Neural progenitor cell (in vitro differentiated cells): ENCODE data around the gene SCNN1B. TPM values are rescaled to one million over a fixed set of nuclear protein-coding genes. Genes with fewer than 3 reads are reported as not detected.
A peak's percentile ranks its signal among the peaks of the same experiment; 100 is the strongest.

Experiments used
- DNase-seq: peaks from one replicate; pipeline ENCODE4 v3.0.0-alpha.2; 2016; ENCODE audit warnings: low spot score
- H2AFZ ChIP-seq: fragments of 200-600 bp; sonication (generic); replicated peaks from 2 replicates; pipeline ENCODE4 v1.6.1; 2016; ENCODE audit warnings: antibody characterized with exemption
- H3F3A ChIP-seq: fragments of 200-600 bp; sonication (generic); 2 replicates; pipeline ENCODE4 v1.6.1; 2016; ENCODE audit warnings: antibody characterized with exemption, low read depth
- H3K27ac ChIP-seq: fragments of 200-600 bp; sonication (generic); 2 replicates; pipeline ENCODE4 v1.5.1; 2016; ENCODE audit warnings: mild to moderate bottlenecking
- H3K27me3 ChIP-seq: fragments of 200-600 bp; sonication (generic); 2 replicates; pipeline ENCODE4 v1.6.1; 2016; ENCODE audit warnings: mild to moderate bottlenecking, moderate library complexity
- H3K36me3 ChIP-seq: fragments of 200-600 bp; sonication (generic); 2 replicates; pipeline ENCODE4 v1.5.1; 2016
- H3K4me1 ChIP-seq: fragments of 200-600 bp; sonication (generic); 2 replicates; pipeline ENCODE4 v1.6.1; 2016; ENCODE audit warnings: mixed run types
- H3K4me2 ChIP-seq: fragments of 200-600 bp; sonication (generic); 2 replicates; pipeline ENCODE4 v1.6.1; 2016
- H3K4me3 ChIP-seq: fragments of 200-600 bp; sonication (generic); 2 replicates; pipeline ENCODE4 v1.5.1; 2016
- H3K79me2 ChIP-seq: fragments of 200-600 bp; sonication (generic); 2 replicates; pipeline ENCODE4 v1.6.1; 2016; ENCODE audit warnings: low read depth
- H3K9ac ChIP-seq: fragments of 200-600 bp; sonication (generic); 2 replicates; pipeline ENCODE4 v1.6.1; 2016
- H3K9me3 ChIP-seq: fragments of 200-600 bp; sonication (generic); 2 replicates; pipeline ENCODE4 v1.5.1; 2016; ENCODE audit warnings: low read depth
- H4K20me1 ChIP-seq: fragments of 200-600 bp; sonication (generic); 2 replicates; pipeline ENCODE4 v1.6.1; 2016; ENCODE audit warnings: low read depth
- H3K27ac Mint-ChIP-seq: 3 replicates; pipeline ENCODE4 v1.8.0; 2021; ENCODE audit warnings: mixed read lengths
- H3K27me3 Mint-ChIP-seq: 2 replicates; pipeline ENCODE4 v1.8.0; 2022; ENCODE audit warnings: low read depth, mild to moderate bottlenecking, inconsistent platforms, moderate library complexity, mixed read lengths; ENCODE audit not compliant: insufficient read depth
- H3K36me3 Mint-ChIP-seq: 3 replicates; pipeline ENCODE4 v1.8.0; 2021; ENCODE audit warnings: mixed read lengths
- H3K4me1 Mint-ChIP-seq: 3 replicates; pipeline ENCODE4 v1.8.0; 2021; ENCODE audit warnings: mixed read lengths
- H3K4me3 Mint-ChIP-seq: 3 replicates; pipeline ENCODE4 v1.8.0; 2021; ENCODE audit warnings: mild to moderate bottlenecking, moderate library complexity, mixed read lengths
- H3K9me3 Mint-ChIP-seq: 3 replicates; pipeline ENCODE4 v1.8.0; 2020; ENCODE audit warnings: mixed read lengths
- EZH2 ChIP-seq: fragments of 200-600 bp; sonication (generic); IDR thresholded peaks from 2 replicates; pipeline ENCODE4 v1.6.1; 2017; ENCODE audit warnings: antibody characterized with exemption, mild to moderate bottlenecking, moderate library complexity
- EZH2phosphoT487 ChIP-seq: fragments of 200-600 bp; sonication (generic); IDR thresholded peaks from 2 replicates; pipeline ENCODE4 v1.6.1; 2017; ENCODE audit warnings: antibody characterized with exemption
- total RNA-seq: library from RNA; depleted of rRNA; stranded (reverse); fragments of >200 nt; gene quantifications from 2 replicates; pipeline ENCODE4 v1.2.3, GENCODE V29; 2015; ENCODE audit warnings: low replicate concordance
- TF ChIP-seq, protein P1 (sequence below): fragments of 200-600 bp; sonication (generic); IDR thresholded peaks from 2 replicates; pipeline ENCODE4 v1.5.1; 2017; ENCODE audit warnings: antibody characterized with exemption, mild to moderate bottlenecking

The SCNN1B gene
- total RNA-seq, 1 donor from 2014 or later: not detected

DNA sequence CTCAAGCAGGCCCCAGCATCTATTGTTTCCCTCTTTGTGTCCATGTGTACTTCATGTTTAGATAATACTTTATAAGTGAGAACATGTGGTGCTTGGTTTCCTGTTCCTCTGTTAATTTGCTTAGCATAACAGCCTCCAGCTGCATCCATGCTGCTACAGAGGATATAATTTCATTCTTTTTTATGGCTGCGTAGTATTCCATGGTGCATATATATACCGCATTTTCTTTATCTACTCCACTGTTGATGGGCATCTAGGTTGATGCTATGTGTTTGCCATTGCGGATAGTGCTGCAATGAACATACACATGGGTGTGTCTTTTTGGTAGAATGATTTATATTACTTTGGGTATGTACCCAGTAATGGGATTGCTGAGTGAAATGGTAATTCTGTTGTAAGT lies 31.4 kb upstream of the SCNN1B start:
- no peaks in the 10 kb centered on the region for H3F3A ChIP-seq
- Mint-ChIP-seq H3K27me3 (peaks cover 2% of the 10 kb centered on the region), H3K4me3 (no peak overlapping the region), H3K9me3 (no peaks in the 10 kb centered on the region), H3K36me3 (no peaks in the 10 kb centered on the region), H3K27ac (no peak overlapping the region), H3K4me1 (no peaks in the 10 kb centered on the region)
- no peaks in the 10 kb centered on the region for H4K20me1 ChIP-seq
- no peaks in the 10 kb centered on the region for H3K9me3 ChIP-seq
- H3K4me2 ChIP-seq: no peak overlapping the region
- H3K9ac ChIP-seq: no peak overlapping the region
- H2AFZ ChIP-seq: no peak overlapping the region
- no peaks in the 10 kb centered on the region for H3K36me3 ChIP-seq
- no peak for DNase-seq
- no peak overlapping the region for H3K4me3 ChIP-seq
- TF ChIP-seq, protein P1, sequence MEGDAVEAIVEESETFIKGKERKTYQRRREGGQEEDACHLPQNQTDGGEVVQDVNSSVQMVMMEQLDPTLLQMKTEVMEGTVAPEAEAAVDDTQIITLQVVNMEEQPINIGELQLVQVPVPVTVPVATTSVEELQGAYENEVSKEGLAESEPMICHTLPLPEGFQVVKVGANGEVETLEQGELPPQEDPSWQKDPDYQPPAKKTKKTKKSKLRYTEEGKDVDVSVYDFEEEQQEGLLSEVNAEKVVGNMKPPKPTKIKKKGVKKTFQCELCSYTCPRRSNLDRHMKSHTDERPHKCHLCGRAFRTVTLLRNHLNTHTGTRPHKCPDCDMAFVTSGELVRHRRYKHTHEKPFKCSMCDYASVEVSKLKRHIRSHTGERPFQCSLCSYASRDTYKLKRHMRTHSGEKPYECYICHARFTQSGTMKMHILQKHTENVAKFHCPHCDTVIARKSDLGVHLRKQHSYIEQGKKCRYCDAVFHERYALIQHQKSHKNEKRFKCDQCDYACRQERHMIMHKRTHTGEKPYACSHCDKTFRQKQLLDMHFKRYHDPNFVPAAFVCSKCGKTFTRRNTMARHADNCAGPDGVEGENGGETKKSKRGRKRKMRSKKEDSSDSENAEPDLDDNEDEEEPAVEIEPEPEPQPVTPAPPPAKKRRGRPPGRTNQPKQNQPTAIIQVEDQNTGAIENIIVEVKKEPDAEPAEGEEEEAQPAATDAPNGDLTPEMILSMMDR: no peak
- no peak for TF ChIP-seq EZH2phosphoT487
- TF ChIP-seq EZH2: no peak
- no peaks in the 10 kb centered on the region for H3K79me2 ChIP-seq
- no peaks in the 10 kb centered on the region for H3K4me1 ChIP-seq
- H3K27me3 ChIP-seq: no peaks in the 10 kb centered on the region
- no peak overlapping the region for H3K27ac ChIP-seq

DNA sequence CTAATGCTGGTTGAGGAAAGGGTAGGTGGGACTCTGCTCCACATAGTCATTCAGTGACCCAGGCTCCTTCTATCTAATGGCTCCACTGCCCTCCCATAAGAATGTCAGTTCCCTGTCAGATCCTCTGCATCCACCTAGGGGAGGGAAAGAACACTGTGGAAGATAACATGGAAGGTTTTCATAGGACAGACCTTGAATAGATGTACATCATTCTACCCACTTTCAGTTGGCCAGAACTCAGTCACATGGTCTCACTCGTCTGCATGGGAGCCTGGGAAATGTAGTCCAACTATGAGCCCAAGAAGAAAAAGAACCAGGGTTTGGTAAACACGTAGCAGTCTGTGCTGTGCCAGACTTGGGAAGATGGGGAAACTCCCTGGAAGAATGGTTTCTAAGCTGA lies 27.1 kb upstream of the SCNN1B start:
- Histone ChIP-seq H3K4me3 (no peak overlapping the region), H4K20me1 (no peaks in the 10 kb centered on the region), H3K36me3 (no peaks in the 10 kb centered on the region), H3K4me1 (peaks cover 9% of the 10 kb centered on the region), H3K4me2 (no peak overlapping the region), H3K9ac (no peak overlapping the region), H3F3A (peaks cover 8% of the 10 kb centered on the region), H3K9me3 (no peaks in the 10 kb centered on the region), H3K27ac (no peak overlapping the region), H2AFZ (no peak overlapping the region), H3K27me3 (no peaks in the 10 kb centered on the region), H3K79me2 (no peaks in the 10 kb centered on the region)
- Mint-ChIP-seq H3K9me3 (no peaks in the 10 kb centered on the region), H3K4me3 (no peak overlapping the region), H3K27ac (no peak overlapping the region), H3K4me1 (peaks cover 16% of the 10 kb centered on the region), H3K36me3 (no peaks in the 10 kb centered on the region), H3K27me3 (no peaks in the 10 kb centered on the region)
- DNase-seq: peak; percentile 19
- TF ChIP-seq, protein P1: no peak
- no peak for TF ChIP-seq EZH2phosphoT487
- no peak for TF ChIP-seq EZH2

DNA sequence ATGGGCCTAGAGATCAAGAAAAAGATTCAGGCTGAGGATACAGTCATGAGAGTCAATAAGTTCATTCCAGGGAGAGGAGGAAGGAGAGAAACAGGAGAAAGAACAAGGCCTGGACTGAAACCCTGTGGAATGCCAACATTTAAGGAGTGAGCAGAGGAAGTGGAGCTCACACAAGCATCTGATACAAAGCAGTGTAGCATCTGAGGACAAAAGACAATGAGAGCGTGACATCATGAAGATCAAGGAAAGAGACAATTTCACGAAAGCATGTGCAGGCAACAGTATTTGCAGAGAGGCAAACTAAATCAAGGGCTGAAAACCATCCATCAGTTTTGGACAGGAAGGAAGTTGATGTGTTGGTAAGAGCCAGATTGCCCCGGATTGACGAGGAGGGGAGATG lies 25.3 kb upstream of the SCNN1B start:
- TF ChIP-seq, protein P1: no peak
- TF ChIP-seq EZH2: no peak
- TF ChIP-seq EZH2phosphoT487: no peak
- Histone ChIP-seq H4K20me1 (no peaks in the 10 kb centered on the region), H3K36me3 (no peaks in the 10 kb centered on the region), H3K9me3 (no peaks in the 10 kb centered on the region), H3K27me3 (no peaks in the 10 kb centered on the region), H3K4me3 (no peak overlapping the region), H2AFZ (peak overlapping the region; percentile 34), H3F3A (peaks cover 16% of the 10 kb centered on the region), H3K79me2 (no peaks in the 10 kb centered on the region), H3K4me2 (no peak overlapping the region), H3K27ac (no peak overlapping the region), H3K9ac (no peak overlapping the region), H3K4me1 (peaks cover 12% of the 10 kb centered on the region)
- Mint-ChIP-seq H3K4me1 (peaks cover 25% of the 10 kb centered on the region), H3K36me3 (no peaks in the 10 kb centered on the region), H3K27me3 (peaks cover 8% of the 10 kb centered on the region), H3K4me3 (no peak overlapping the region), H3K27ac (no peak overlapping the region), H3K9me3 (no peaks in the 10 kb centered on the region)
- DNase-seq: no peak
